ENCODE results near the gene CD47.
A peak's percentile ranks its signal among the peaks of the same experiment; 100 is the strongest.

CD47 gene

DNA sequence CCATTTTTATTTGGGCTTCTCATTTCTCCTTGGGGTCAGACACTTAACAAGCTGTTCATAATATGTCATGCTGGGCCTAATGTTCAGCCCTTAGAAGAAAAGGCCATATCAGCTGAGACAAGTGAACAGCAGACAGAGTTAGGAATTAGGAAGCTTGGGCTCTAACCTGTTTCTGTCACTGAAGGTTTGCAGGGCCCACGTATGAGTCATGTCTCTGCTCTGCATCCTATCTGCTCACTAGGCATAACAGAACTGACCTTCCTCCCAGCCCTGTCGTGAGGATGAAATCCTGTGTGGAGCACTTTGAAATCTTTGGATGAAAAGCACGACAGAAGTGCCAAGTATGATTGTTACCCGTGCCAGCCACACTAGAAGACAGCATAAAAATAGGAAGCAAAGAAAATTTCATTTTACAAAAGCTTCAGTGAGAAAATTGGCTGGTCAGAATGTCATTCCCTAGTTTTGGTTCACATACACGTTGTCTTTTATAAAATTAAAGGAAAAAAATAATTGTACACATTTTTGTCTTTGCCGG is 26.5 kb upstream of the CD47 start:
- no peak for DNase-seq (ENCODE audit: low read depth in 2 of 2)

DNA sequence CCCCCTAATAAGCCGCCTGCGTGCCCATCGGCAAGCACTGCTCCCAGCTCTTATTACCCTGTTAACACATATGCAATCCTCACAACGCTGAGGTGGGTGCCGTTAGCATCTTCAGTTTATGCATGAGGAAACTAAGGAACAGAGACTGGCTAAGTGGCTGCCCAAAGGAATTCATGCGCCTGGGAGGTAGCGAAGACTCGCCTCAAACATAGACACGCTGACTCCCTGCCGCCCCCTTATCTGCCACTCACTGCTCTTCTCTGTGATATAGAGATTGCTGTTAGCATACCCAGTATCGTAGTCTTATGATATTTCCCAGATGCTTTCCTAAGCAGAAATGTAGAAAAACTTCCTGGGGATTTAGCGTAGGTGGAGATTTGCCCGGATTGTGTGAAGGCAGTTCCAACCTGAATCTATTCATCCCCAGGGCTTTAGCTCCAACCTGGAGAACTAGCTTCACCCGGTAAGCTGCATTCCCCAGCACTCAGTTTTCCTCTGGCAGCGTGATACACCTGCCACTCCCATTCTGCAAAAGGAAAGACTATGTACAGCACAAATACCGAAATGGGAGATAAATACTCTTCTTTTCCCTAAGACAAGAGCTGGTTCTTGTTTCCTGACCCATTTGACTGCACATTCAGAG is 23.7 kb upstream of the CD47 start:
- DNase-seq (ENCODE audit: low read depth in 2 of 2), result no peak

DNA sequence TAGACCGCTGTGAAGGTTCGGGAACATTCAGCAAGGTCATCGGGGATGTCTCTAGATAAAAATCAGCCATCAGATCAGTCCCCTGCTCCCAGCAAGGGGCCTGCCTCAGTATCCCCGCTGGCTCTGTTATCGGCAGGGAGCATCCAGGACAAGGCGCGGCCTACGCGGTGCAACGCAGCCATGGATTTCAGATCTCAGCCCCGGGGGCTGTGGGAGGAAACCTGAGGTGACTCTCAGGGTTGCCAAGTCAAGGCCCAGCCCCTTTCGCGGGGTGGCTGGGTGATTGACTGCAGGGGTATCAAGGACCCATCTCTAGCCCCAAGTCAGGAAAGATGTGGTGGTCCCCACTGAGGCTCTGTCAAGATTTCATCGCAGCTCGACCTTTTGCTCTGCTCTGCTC is 23.1 kb upstream of the CD47 start:
- DNase-seq (ENCODE audit: low read depth in 2 of 2), result no peak

DNA sequence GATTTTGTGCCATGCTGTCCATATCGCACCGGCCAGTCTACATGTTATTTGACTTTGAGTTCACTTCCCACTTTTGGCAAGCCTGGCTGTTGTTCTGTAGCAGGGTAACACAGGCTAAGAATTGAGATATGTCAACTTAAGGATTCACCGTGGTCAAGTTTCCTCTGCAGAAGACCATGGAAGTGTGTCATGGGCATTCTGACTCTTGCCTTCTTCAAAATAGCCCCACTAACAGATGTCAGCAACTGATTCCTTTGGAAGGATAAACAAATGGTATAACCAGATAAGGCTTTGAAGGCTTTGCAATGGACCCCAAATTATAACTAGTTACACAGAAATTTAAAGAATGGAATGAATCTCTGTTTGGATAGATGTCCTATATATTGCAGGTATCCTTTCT is 20.1 kb upstream of the CD47 start:
- DNase-seq (ENCODE audit: low read depth in 2 of 2), result no peak

- DNase-seq (ENCODE audit: low read depth in 2 of 2), result no peak
Measured at GRCh38 chr3:108108416-108108815, 17.6 kb upstream of the CD47 start.

DNA sequence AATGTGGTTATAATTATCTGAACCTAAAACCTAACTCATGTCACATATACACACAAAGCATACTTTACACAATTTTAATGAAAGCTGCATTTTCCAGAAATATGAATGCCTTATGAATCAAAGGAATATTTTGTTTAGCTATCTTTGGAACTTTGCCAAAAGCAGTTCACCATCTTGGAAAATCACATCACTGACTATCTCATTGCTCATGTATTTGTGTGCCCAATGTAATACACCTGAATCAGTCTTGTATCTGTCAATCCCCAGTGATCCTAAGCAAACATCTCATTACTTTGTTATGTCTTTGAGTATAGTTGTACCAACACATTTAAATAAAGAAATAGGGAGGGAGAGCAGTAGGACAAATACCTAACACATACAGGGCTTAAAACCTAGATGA is 15.6 kb upstream of the CD47 start:
- no peak for DNase-seq (ENCODE audit: low read depth in 2 of 2)

DNA sequence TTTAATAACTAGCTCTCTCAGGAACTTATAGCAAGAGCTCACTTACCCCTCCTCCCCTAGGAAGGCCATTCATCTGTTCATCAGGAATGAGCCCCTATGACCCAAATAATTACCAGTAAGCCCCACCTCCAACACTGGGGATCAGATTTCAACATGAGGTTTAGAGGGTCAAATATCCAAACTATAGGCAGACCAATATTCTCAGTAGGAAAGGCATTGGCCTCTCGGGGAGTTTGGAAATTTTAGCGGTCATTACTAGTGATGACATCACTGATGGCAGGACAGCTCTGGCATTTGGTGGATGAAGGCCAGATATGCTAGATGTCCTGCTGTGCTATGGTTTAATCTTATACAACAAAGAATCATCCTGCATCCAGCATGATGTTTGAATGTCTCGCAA is 15.2 kb upstream of the CD47 start:
- no peak for DNase-seq (ENCODE audit: low read depth in 2 of 2)

- DNase-seq (ENCODE audit: low read depth in 2 of 2), result no peak
Measured at GRCh38 chr3:108103886-108104797, 13.3 kb upstream of the CD47 start.

DNA sequence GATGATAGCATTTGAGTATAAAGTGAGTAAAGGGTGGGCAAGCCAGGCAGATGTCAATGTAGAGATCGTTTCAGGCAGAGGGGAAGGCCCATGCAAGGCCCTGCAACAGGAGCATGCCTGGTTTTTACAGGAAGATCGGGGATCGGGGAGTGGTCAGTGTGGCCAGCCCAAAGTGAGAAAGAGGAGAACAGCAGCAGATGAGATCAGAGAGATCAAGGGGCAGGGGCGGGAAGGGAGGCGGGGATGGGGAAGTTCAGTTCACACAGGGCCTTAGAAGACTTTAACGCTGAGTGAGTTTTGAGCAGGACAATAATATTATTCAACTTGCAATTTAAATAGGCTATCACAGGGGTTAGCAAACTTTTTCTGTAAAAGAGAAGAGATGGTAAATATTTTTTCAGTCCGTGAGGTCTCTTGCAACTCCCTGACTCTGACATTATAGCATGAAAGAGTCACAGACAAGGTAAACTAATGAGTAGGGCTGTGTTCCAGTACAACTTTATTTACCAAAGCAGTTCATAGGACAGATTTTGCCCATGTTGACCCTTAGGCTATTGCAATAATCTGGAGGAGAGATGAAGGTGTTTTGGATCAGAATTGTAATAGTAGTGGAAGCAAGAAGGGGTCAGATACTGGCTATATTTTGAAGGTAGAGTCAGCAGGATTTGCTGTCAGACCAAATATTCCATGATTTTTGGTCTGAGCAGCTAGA is 12.4 kb upstream of the CD47 start:
- no peak for DNase-seq (ENCODE audit: low read depth in 2 of 2)

GRCh38 chr3:108102420-108103039 is 11.7 kb upstream of the CD47 start:
- DNase-seq (ENCODE audit: low read depth in 2 of 2), result no peak

DNA sequence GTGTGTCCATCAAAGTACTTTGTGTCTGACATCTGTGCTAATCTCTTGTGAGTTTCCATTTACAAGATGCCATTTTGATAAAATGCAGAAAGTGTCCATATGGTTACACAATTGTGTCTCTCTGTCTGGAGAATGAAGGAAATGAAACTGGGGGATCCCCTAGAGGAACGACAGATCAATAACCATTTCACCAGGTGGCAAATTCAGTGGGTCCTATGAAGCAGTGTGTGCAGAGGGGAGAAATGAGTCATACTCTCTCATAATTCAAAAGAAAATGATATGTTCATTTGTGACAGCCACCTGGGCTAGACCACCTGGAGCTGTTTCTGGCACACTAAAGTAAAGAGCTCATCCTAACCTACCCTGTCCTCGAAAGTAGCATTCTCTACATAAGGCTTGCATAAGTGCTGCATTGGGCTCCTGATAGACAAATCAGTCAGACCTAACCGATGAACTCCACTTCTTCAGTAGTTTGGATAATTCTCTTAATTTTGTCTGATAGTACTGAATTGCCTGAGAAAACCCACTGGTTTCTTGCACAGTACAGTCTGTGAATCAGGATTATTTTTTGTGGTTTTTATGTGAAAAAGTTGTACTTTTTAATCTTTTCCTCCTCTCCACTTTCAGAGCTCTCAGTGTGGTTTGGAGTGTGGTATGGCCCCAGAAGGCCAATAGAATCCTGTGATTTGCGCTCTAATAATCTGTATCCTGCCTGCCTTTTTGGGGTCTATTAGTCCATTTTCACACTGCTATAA is 10.3 kb upstream of the CD47 start:
- peak in 1 of 2 donors; percentile 26 for DNase-seq (ENCODE audit: low read depth in 2 of 2)

DNA sequence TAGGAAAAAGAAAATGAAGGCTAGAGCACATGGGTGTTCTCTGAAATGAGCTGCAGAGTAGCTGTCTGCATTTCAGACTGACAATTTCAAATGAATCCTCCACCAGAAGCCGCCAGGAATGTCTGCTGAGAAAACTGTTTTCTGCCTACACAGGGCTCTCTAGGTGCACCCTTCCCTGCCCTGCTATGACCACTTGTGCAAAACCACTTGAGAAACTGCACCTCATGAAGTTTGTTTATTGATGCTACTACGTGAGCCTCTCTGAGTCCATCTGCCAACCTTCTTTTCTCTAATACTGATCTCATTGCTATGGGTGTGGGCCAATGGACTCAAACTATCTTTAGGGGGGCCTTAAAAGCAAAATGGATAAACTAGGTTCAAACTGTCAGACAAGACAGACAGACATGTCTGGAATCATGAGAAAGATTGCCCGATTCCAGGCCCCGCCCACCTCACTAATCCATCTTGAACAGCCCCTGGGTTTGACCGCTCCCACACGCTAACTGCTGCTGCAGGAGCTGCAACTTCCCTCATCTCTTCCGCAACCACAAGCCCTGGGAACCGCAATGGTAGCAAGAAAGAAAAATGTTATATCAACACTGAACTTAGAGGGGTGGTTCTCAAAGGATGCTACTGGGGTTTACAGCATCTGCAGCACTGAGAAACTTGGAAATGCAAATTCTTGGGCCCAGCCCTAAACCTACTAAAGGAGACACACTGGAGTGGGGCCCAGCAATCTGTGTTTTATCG is 9.0 kb upstream of the CD47 start:
- DNase-seq (ENCODE audit: low read depth in 2 of 2), result no peak

DNA sequence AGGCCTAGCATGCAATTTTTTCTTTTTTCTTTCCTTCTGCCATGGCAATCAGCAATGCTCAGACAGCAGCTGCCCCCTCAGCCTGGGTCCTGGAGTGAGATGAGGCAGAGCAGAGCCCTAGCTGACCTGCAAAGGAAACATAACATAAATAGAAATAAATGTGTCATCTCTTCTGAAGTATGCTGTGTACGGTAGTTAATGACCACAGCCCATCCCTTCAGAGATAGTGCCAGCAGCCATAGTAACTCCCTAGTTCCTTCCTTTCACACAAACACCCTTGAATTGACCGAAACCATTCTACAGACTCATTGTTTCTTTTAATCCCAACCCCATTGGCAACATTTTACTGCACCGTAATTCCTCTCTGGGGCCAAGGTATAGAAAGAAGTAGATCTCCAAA is 8.4 kb upstream of the CD47 start:
- DNase-seq (ENCODE audit: low read depth in 2 of 2), result no peak

DNA sequence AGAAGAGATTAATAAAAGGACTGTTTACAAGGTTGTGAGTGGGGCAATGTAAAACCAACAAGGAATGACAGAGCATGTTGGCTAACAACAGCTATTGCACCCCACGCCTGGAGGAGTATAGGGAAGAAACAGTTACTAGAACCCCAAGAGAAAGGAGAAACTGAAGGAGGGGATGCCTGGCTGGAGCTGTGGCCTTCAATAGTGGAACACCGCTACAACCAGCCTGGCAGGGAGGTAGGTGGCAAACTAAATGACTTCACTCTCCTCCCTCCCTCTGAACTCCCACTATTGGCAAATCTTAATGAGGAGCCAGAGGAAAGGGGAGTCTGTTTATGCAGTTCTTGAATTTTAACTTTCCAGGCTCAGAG is 7.2 kb upstream of the CD47 start:
- no peak for DNase-seq (ENCODE audit: low read depth in 2 of 2)

DNA sequence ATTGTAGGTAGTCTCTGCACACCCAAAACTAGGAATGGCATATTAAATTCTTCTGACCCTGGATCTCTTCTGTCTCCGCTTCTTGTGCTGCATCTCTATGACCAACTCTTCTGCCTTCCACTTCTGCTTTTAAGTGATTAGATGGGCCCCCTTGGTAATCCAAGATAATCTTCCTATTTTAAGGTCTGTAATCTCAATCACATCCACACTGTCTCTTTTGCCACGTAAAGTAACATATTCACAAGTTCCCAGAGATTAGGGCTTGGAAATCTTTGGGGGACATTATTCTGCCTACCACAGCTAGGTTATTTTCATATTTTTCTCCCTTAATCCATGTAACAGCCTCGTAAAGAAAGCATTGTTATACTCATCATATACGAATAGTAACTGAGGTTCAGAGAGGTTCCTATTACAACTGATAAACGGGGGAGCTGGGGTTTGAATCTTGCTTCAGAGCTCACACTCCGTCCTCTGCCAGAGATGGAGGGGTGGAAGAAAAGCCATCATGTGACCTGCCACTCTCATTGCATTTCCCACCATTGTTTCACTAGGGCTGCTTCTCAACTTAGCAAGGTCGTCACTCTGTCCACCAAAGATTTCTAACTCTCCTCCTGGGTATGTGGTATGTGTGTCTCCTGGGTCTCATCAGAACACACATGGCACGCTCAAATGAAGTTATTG is 6.6 kb upstream of the CD47 start:
- DNase-seq (ENCODE audit: low read depth in 2 of 2), result no peak

DNA sequence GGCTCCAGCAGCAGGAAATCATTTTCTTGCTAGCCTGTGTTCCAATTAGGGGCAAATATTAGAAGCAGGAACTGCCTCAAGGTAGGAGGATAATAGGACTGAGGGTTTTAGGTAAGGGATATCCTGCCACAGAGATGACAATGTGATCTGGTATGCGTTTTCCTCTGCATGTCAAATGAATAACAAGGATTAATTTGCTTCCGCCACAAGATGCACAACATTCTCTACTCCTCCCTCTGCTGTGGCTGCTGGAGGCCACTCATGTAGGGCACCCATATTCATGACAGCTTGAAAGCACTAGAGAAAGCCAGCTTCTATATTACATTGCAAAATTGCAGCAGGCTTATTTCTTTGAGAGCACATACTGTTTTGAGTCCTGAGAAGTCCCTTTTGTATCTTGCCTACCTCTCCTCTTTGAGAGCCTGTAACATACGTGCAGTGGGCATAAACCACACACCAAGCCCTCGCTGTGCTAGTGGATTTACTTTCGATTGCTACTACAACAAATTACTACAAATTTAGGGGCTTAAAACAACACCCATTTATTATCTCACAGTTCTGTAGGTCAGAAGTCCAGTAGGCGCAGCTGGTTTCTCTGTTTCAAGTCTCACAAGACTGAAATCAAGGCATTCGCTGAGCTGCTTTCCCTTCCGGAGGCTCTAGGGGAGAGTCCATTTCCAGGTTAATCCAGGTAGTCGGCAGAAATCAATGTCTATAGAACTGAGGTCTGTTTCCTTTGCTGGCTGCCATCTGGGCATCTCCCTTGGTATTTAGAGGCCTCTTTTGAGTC is 5.9 kb upstream of the CD47 start:
- DNase-seq (ENCODE audit: low read depth in 2 of 2), result no peak

DNA sequence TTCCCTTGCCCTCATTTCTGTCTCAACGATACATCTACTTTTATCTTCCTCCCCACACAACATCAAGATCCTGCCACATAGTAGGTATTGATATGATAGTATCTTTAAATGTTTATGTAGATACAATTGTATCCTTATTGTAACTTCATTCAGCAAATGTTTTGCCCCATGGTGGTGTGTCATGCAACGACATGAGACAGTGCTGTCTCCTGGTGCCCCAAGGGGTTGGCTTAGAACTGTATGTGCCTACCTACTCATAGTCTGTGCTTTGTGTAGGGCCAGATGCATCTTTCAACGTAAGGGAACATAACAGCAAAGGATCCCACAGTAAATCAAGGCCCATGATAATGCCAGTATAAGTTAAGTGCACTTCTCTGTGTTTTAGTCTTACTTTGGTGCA is 2.8 kb upstream of the CD47 start:
- DNase-seq (ENCODE audit: low read depth in 2 of 2), result no peak

DNA sequence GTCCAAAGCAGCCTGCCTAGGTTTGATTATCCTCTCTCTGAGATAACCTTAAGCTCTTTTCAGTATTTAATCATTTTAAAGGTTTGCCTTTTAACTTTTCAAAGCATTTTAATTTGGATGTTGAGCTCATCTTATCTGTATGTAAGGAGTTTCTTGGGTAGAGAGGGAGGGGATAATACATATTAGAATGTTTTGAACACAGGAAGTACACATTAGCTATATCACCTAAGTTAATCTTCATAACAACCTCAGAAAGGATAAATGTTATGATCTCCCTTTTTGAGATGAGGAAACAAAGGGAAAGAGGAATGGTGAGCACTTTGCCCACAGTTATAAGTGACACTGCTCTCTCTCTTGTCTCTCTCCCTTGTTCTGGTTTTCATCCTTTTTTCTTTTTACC is 2.2 kb upstream of the CD47 start:
- no peak for DNase-seq (ENCODE audit: low read depth in 2 of 2)

GRCh38 chr3:108092501-108092900 is 1.7 kb upstream of the CD47 start:
- no peak for DNase-seq (ENCODE audit: low read depth in 2 of 2)

Measured in stimulated activated CD4-positive, alpha-beta T cell treated with anti-CD3 and anti-CD28 coated beads, Interleukin-15, amount 100 ng/mL, for 48 hours (primary cell).